Islet precursor cell (in vitro differentiated cells): ENCODE data around the gene IFNAR2.

Experiments used
- DNase-seq: peaks from one replicate; pipeline ENCODE4 v3.0.0-alpha.2; 2018

Gene IFNAR2

DNA sequence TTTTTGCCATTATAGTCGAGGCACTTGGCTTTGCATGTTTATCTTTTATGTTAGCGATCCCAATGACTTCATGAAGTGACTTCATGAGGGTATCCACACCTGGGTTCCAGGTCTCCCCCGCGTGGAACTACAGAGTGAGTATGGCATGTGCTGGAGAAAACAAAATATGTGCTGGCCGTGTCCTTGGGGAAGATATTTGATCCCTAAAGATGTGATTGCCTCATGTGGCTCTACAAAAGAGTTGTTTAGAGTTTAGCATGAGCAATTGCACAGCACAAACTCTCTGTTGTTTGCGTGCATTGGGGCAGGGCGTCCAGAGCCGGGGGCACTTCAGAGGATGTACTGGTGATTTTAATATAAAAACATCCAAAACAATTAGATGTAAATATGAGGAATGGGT, 41.2 kb downstream of the IFNAR2 start:
- no peak for DNase-seq

DNA sequence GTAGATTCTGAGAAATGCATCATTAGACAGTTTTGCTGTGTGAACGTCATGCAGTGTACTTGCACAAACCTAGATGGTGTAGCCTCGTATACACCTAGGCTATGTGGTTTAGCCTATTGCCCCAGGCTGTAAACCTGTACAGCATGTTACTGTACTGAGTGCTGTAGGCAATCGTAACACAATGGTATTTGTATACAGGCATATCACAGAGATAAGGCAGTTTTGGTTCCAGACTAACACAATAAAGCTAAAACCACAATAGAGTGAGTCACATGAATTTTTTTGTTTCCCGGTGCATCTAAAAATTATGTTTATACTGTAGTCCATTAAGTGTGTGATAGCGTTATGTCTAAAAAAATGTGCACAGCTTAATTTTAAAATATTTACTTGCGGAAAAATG, 43.3 kb downstream of the IFNAR2 start:
- DNase-seq, result no peak

DNA sequence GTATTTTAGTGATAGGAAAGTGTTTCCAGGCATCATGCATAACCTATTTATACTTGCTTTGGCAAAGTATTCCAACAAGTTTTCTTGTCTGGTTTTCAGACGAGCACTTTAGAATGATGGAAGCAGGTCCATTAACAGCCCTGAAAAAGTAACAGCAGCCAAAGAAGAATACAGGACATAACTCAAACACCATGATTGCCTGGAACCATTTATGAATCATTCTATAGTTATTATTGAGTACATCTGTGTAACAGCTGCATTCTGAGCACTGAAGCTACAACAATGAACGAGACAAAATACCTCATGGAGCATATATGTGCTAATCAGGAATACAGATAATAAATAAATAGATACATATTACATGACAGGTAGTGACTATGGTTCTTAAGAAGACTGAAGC, 49.0 kb downstream of the IFNAR2 start:
- DNase-seq, result no peak

DNA sequence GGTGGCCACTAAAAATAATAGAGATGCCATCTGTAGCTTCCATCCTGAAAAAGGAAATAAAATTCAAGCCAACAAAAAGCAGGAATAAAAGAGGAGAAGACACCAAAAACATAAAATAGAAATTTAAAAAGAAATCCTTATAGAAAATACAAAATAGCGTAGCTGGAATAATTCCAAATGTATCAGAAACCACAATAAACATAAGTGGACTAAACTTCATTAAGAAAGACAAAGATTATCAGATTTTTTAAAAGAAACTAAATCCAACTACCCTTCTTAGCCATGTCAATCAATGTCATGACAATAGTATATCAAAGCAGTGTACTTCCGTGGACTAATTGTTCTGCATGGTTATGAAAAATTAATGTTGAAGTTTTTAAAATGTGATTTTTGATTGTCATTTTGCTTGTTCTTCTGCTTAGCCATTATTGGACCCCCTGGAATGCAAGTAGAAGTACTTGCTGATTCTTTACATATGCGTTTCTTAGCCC, 49.6 kb downstream of the IFNAR2 start:
- DNase-seq, result no peak
